Upper lobe of left lung (tissue), 6 donors: Measurements from ENCODE around the gene GAK. TPM values are rescaled to one million over a fixed set of nuclear protein-coding genes. Genes with fewer than 3 reads are reported as not detected.

Source experiments
- ATAC-seq, 2 donors: fragments of 200-7000 bp; cut with Tn5 transposase; one replicate each; pipeline ENCODE4 v1.9.1; 2022; ENCODE audit warnings: mild to moderate bottlenecking in 2 of 2, moderate library complexity in 2 of 2; ENCODE audit not compliant: low FRiP score in 2 of 2
- DNase-seq, 2 donors: peaks; one replicate each; pipeline ENCODE4 v3.0.0-alpha.2; 2019 to 2020
- H3K27ac ChIP-seq, 4 donors: fragments of 200-600 bp; sonication (generic); one replicate each; pipeline ENCODE4 v1.5.1; 2016 to 2019
- H3K27me3 ChIP-seq, 4 donors: fragments of 200-600 bp; sonication (generic); one replicate each; pipeline ENCODE4 v1.5.1; 2017 to 2019
- H3K36me3 ChIP-seq, 4 donors: fragments of 200-600 bp; sonication (generic); one replicate each; pipeline ENCODE4 v1.5.1; 2016 to 2019
- H3K4me1 ChIP-seq, 4 donors: fragments of 200-600 bp; sonication (generic); one replicate each; pipeline ENCODE4 v1.5.1; 2018 to 2019
- H3K4me3 ChIP-seq, 4 donors: fragments of 200-600 bp; sonication (generic); one replicate each; pipeline ENCODE4 v1.5.1; 2017 to 2019; ENCODE audit warnings: mild to moderate bottlenecking in 2 of 4, moderate library complexity in 1 of 4
- H3K9me3 ChIP-seq, 4 donors: fragments of 200-600 bp; sonication (generic); one replicate each; pipeline ENCODE4 v1.5.1; 2018 to 2019
- EP300 ChIP-seq, 4 donors: sonication (generic); formaldehyde crosslinking; IDR thresholded peaks; one replicate each; pipeline ENCODE4 v1.5.1; 2017; ENCODE audit warnings: antibody characterized with exemption in 4 of 4, control low read depth in 2 of 4
- POLR2A ChIP-seq, 4 donors: fragments of 450-650 bp; IDR thresholded peaks; one replicate each; pipeline ENCODE4 v1.5.1; 2016 to 2017; ENCODE audit warnings: antibody characterized with exemption in 4 of 4, mild to moderate bottlenecking in 2 of 4
- POLR2AphosphoS5 ChIP-seq, 2 donors: sonication (generic); formaldehyde crosslinking; IDR thresholded peaks; one replicate each; pipeline ENCODE4 v1.5.1; 2017; ENCODE audit warnings: antibody characterized with exemption in 2 of 2
- WGBS, 2 donors: methylation state at CpG; one replicate each; pipeline ENCODE4 v1.1.5; 2017 to 2018; 5-methylcytosine and 5-hydroxymethylcytosine counted together
- total RNA-seq, 6 donors: library from RNA; depleted of rRNA in 4 of 6; stranded (reverse); fragments of >200 nt in 4 of 6; gene quantifications; one replicate each; pipeline versions ENCODE4 v1.1.0 to v1.2.1, GENCODE V29; 2016 to 2021
- TF ChIP-seq, protein P1 (sequence below), 6 experiments: fragments of 450-650 bp in 4 of 6; fragments of 200-600 bp in 2 of 6; sonication (generic) in 2 of 6; IDR thresholded peaks; one replicate each; pipeline ENCODE4 v1.5.1; 2016 to 2019; ENCODE audit warnings: antibody characterized with exemption in 6 of 6
- donor health status: DM: no; HTN: no; CAD: no; lungs with moderate emphysema.
- donor health status: DM: no; HTN: yes; CAD: no; lungs with severe emphysema.

GAK gene
- total RNA-seq, 6 donors from 2014 or later: 116 to 380 (median 154) TPM

DNA sequence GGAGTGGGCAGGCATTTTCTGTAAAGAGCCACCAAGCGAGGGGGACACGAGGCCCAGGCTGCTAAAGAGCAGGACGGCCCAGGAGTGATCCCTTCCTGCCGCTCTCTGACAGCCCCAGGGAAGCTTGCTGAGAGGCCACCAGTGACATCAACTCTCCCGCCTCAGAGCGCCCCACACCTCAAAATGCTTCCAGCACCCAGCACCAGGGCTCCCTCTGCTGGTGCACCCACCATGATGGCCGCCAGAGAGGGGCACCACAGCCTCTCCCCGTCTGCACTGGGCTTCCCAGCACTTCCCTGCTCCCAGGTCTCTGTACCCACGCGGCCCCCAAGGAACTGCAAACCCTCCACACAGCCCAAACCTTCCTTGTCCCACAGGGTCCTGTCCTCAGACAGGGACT is 40.4 kb downstream of the GAK start:
- ATAC-seq (no peak), DNase-seq (no peak)
- no peak for TF ChIP-seq POLR2AphosphoS5 (IDR thresholded peaks at IDR 0.05)
- no peak for TF ChIP-seq POLR2A (IDR thresholded peaks at IDR 0.05)
- no peak for TF ChIP-seq EP300 (IDR thresholded peaks at IDR 0.05)
- TF ChIP-seq, protein P1, sequence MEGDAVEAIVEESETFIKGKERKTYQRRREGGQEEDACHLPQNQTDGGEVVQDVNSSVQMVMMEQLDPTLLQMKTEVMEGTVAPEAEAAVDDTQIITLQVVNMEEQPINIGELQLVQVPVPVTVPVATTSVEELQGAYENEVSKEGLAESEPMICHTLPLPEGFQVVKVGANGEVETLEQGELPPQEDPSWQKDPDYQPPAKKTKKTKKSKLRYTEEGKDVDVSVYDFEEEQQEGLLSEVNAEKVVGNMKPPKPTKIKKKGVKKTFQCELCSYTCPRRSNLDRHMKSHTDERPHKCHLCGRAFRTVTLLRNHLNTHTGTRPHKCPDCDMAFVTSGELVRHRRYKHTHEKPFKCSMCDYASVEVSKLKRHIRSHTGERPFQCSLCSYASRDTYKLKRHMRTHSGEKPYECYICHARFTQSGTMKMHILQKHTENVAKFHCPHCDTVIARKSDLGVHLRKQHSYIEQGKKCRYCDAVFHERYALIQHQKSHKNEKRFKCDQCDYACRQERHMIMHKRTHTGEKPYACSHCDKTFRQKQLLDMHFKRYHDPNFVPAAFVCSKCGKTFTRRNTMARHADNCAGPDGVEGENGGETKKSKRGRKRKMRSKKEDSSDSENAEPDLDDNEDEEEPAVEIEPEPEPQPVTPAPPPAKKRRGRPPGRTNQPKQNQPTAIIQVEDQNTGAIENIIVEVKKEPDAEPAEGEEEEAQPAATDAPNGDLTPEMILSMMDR (IDR thresholded peaks at IDR 0.05): no peak
- Histone ChIP-seq H3K36me3 (peaks cover 10 to 92% (median 74%) of the 10 kb centered on the region in 4 donors), H3K4me3 (no peak overlapping the region), H3K27me3 (no peaks in the 10 kb centered on the region), H3K27ac (no peak overlapping the region), H3K4me1 (no peaks in the 10 kb centered on the region), H3K9me3 (no peaks in the 10 kb centered on the region)
- 88 to 90% methylated on average over 3 to 10 of the region's 10 CpGs for WGBS, 2 donors

DNA sequence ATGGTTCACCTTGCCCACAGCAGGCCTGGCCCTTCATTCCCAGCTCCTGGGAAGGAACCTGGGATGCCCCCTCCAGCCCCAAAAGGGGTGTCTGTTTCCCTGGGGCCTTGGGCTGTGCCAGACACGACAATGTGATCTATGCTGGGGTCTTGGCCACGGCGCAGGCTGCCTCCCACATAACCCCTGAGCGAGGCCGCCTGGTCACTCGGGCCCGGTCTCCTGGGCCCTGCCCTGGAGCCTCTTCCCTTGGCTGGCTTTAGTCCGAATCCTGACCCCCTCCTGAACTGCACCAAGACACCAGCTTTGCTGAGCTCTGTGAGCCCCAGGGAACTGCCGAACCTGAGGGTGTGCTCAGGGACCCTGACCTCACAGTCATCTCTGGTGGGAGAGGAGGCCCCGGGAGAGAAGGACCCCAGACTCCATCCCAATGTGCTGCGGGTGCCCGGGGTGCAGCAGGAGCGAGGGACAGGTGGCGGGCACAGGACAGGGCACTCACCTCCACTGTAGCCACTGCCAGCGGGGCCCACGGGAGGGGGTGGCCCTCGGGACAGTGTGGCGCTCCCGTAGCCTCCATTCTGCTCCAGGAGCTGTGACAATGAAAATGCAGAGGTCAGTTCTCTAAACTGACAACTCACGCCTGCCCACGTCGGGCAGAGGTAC is 42.0 kb downstream of the GAK start:
- WGBS, 2 donors: 94 to 96% methylated on average over 20 to 22 of the region's 22 CpGs
- TF ChIP-seq, protein P1 (IDR thresholded peaks at IDR 0.05): no peak
- TF ChIP-seq POLR2A (IDR thresholded peaks at IDR 0.05) (no peak), EP300 (IDR thresholded peaks at IDR 0.05) (no peak), POLR2AphosphoS5 (IDR thresholded peaks at IDR 0.05) (no peak)
- H3K36me3 ChIP-seq: peaks cover 9 to 92% (median 66%) of the 10 kb centered on the region in 4 donors
- no peak overlapping the region for H3K4me3 ChIP-seq
- ATAC-seq (no peak), DNase-seq (peak in 1 of 2 donors; percentile 59)
- H3K4me1 ChIP-seq: no peaks in the 10 kb centered on the region
- no peaks in the 10 kb centered on the region for H3K27me3 ChIP-seq
- no peak overlapping the region for H3K27ac ChIP-seq
- H3K9me3 ChIP-seq: no peaks in the 10 kb centered on the region

- no peak for ATAC-seq
- Histone ChIP-seq H3K27ac (no peak overlapping the region), H3K4me1 (no peaks in the 10 kb centered on the region), H3K9me3 (no peaks in the 10 kb centered on the region), H3K27me3 (no peaks in the 10 kb centered on the region), H3K36me3 (peaks cover 9 to 95% (median 67%) of the 10 kb centered on the region in 4 donors), H3K4me3 (no peak overlapping the region)
- DNase-seq: peak in 1 of 2 donors; percentile 77
- TF ChIP-seq POLR2A (IDR thresholded peaks at IDR 0.05) (no peak), POLR2AphosphoS5 (IDR thresholded peaks at IDR 0.05) (no peak), EP300 (IDR thresholded peaks at IDR 0.05) (no peak)
- TF ChIP-seq, protein P1 (IDR thresholded peaks at IDR 0.05): no peak
- WGBS, 2 donors: 95 to 100% methylated on average over 6 to 16 of the region's 16 CpGs
Observed at GRCh38 chr4:889516-889915, 42.6 kb downstream of the GAK start.

DNA sequence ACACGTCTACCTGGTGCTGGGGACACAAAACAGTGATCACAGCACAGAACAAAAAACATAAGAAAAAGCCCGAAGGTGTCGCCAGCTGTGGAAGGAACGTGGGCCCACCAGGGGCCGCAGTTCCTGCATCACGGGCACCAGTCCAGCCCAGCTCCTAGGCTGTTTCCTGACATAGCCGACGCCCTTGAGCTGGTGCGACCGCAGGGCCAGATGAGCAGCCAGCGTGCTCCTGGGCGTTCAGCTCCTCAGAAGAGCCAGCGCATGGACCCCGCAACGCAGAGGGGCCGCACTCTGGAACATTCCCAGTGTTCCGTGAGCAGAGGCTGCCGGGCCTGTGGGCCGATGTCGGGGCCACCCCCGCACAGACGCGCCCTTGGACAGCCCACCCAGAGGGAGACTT is 44.1 kb downstream of the GAK start:
- Histone ChIP-seq H3K4me3 (no peak overlapping the region), H3K36me3 (peaks cover 6 to 95% (median 69%) of the 10 kb centered on the region in 4 donors), H3K27ac (no peak overlapping the region), H3K4me1 (no peaks in the 10 kb centered on the region), H3K9me3 (no peaks in the 10 kb centered on the region), H3K27me3 (no peaks in the 10 kb centered on the region)
- DNase-seq (peak in 1 of 2 donors; percentile 64), ATAC-seq (no peak)
- 75 to 77% methylated on average over 3 to 23 of the region's 23 CpGs for WGBS, 2 donors
- no peak for TF ChIP-seq POLR2A (IDR thresholded peaks at IDR 0.05)
- TF ChIP-seq EP300 (IDR thresholded peaks at IDR 0.05): no peak
- no peak for TF ChIP-seq POLR2AphosphoS5 (IDR thresholded peaks at IDR 0.05)
- TF ChIP-seq, protein P1 (IDR thresholded peaks at IDR 0.05): peak in 1 of 6 experiments; percentile 28
